GM23338 (cell line): ENCODE results near the gene TPO. TPM values are rescaled to one million over a fixed set of nuclear protein-coding genes. Genes with fewer than 3 reads are reported as not detected.

Experiments used
- ATAC-seq: fragments of 200-7000 bp; cut with Tn5 transposase; 3 replicates; pipeline ENCODE4 v1.9.1; 2020
- DNase-seq: peaks from one replicate; pipeline ENCODE4 v3.0.0-alpha.2; 2015; ENCODE audit warnings: low spot score
- H2AFZ ChIP-seq: fragments of 200-600 bp; sonication (generic); 2 replicates; pipeline ENCODE4 v1.8.0; 2016; ENCODE audit warnings: antibody characterized with exemption, mild to moderate bottlenecking, moderate library complexity
- H3F3A ChIP-seq: fragments of 200-600 bp; sonication (generic); replicated peaks from 2 replicates; pipeline ENCODE4 v1.8.0; 2017; ENCODE audit warnings: antibody characterized with exemption, mixed run types, low read depth
- H3K27ac ChIP-seq: fragments of 200-600 bp; sonication (generic); 2 replicates; pipeline ENCODE4 v1.6.1; 2016; ENCODE audit warnings: low read depth
- H3K27me3 ChIP-seq: fragments of 200-600 bp; sonication (generic); 2 replicates; pipeline ENCODE4 v1.8.0; 2016; ENCODE audit warnings: mild to moderate bottlenecking, mixed run types, moderate library complexity; ENCODE audit not compliant: insufficient read depth
- H3K36me3 ChIP-seq: fragments of 200-600 bp; sonication (generic); 2 replicates; pipeline ENCODE4 v1.8.0; 2016; ENCODE audit warnings: mild to moderate bottlenecking; ENCODE audit not compliant: insufficient read depth
- H3K4me1 ChIP-seq: fragments of 200-600 bp; sonication (generic); 2 replicates; pipeline ENCODE4 v1.8.0; 2016; ENCODE audit warnings: mild to moderate bottlenecking, moderate library complexity; ENCODE audit not compliant: insufficient read depth
- H3K4me2 ChIP-seq: fragments of 200-600 bp; sonication (generic); 2 replicates; pipeline ENCODE4 v1.7.1; 2017; ENCODE audit warnings: mixed run types
- H3K4me3 ChIP-seq: fragments of 200-600 bp; sonication (generic); 2 replicates; pipeline ENCODE4 v1.6.1; 2016; ENCODE audit warnings: mixed run types
- H3K79me2 ChIP-seq: fragments of 200-600 bp; sonication (generic); replicated peaks from 2 replicates; pipeline ENCODE4 v1.8.0; 2017; ENCODE audit warnings: mild to moderate bottlenecking; ENCODE audit not compliant: insufficient read depth
- H3K9me2 ChIP-seq: fragments of 200-600 bp; sonication (generic); 2 replicates; pipeline ENCODE4 v1.8.0; 2017; ENCODE audit not compliant: insufficient read depth
- H4K20me1 ChIP-seq: fragments of 200-600 bp; sonication (generic); replicated peaks from 2 replicates; pipeline ENCODE4 v1.8.0; 2017; ENCODE audit warnings: mild to moderate bottlenecking; ENCODE audit not compliant: insufficient read depth
- H3K27ac Mint-ChIP-seq: 2 replicates; pipeline ENCODE4 v1.8.0; 2020; ENCODE audit warnings: inconsistent platforms, mild to moderate bottlenecking, moderate library complexity, mixed read lengths
- H3K27me3 Mint-ChIP-seq: 3 replicates; pipeline ENCODE4 v1.8.0; 2022; ENCODE audit warnings: low read depth, mild to moderate bottlenecking, moderate library complexity, mixed read lengths, inconsistent platforms; ENCODE audit not compliant: insufficient read depth, poor library complexity
- H3K36me3 Mint-ChIP-seq: 3 replicates; pipeline ENCODE4 v1.8.0; 2021; ENCODE audit warnings: low read depth, mild to moderate bottlenecking, inconsistent platforms, moderate library complexity, mixed read lengths
- H3K4me1 Mint-ChIP-seq: 3 replicates; pipeline ENCODE4 v1.8.0; 2020; ENCODE audit warnings: mild to moderate bottlenecking, inconsistent platforms, mixed read lengths
- H3K4me3 Mint-ChIP-seq: 3 replicates; pipeline ENCODE4 v1.8.0; 2021; ENCODE audit warnings: moderate library complexity, mild to moderate bottlenecking, inconsistent platforms, mixed read lengths
- H3K9me3 Mint-ChIP-seq: 3 replicates; pipeline ENCODE4 v1.8.0; 2020; ENCODE audit warnings: moderate library complexity, mild to moderate bottlenecking, inconsistent platforms, mixed read lengths
- CTCF ChIP-seq, 2 experiments: fragments of 200-600 bp in 1 of 2; sonication (generic) in 1 of 2; conservative IDR thresholded peaks; 2 replicates each; pipeline versions ENCODE4 v1.5.1 to v1.6.1; 2016 to 2017; ENCODE audit warnings: antibody characterized with exemption in 2 of 2, low read depth in 2 of 2, mild to moderate bottlenecking in 2 of 2, moderate library complexity in 1 of 2
- ETS1 ChIP-seq: IDR thresholded peaks from 2 replicates; pipeline ENCODE4 v1.6.1; 2016; ENCODE audit warnings: antibody characterized with exemption
- EZH2 ChIP-seq: fragments of 200-600 bp; sonication (generic); IDR thresholded peaks from one replicate; pipeline ENCODE4 v1.8.0; 2017; ENCODE audit warnings: antibody characterized with exemption, mild to moderate bottlenecking, low read depth; ENCODE audit not compliant: unreplicated experiment
- JUNB ChIP-seq: IDR thresholded peaks from one replicate; pipeline ENCODE4 v1.6.1; 2016; ENCODE audit warnings: antibody characterized with exemption; ENCODE audit not compliant: unreplicated experiment
- NANOG ChIP-seq: IDR thresholded peaks from 2 replicates; pipeline ENCODE4 v1.6.1; 2016; ENCODE audit warnings: antibody characterized with exemption, borderline replicate concordance
- STAT1 ChIP-seq: IDR thresholded peaks from one replicate; pipeline ENCODE4 v1.6.1; 2016; ENCODE audit warnings: antibody characterized with exemption; ENCODE audit not compliant: unreplicated experiment
- ZNF114 ChIP-seq: fragments of 250-450 bp; sonication (Bioruptor Pico); IDR thresholded peaks from 2 replicates; pipeline ENCODE4 v1.5.0; 2020; ENCODE audit warnings: mild to moderate bottlenecking, moderate library complexity
- polyA plus RNA-seq: library from polyadenylated mRNA; unstranded; fragments of >200 nt; fragmentation: Nextera tagmentation; extraction: Ambion mirVana; gene quantifications from 2 replicates; pipeline ENCODE4 v1.2.1, GENCODE V29; 2016
- total RNA-seq: library from RNA; depleted of rRNA; stranded (reverse); fragments of >200 nt; shearing (Covaris generic); gene quantifications from 2 replicates; pipeline ENCODE4 v1.2.3, GENCODE V29; 2014
- TF ChIP-seq, protein P1 (sequence below): IDR thresholded peaks from one replicate; pipeline ENCODE4 v1.6.1; 2018; ENCODE audit warnings: antibody characterized with exemption; ENCODE audit not compliant: unreplicated experiment

Gene TPO
- total and polyA plus RNA-seq, 2 experiments from 2014 or later, result 0.74 TPM; not detected in 1

- peaks cover 13% of the 10 kb centered on the region for H3K36me3 Mint-ChIP-seq
- H3K27me3 Mint-ChIP-seq, result peaks cover 10% of the 10 kb centered on the region
- peak overlapping the region; percentile 52; the same call in 1 of the 2 replicates for H3K27ac Mint-ChIP-seq
- no peaks in the 10 kb centered on the region for H3K9me2 ChIP-seq
- no peak overlapping the region for H3K4me2 ChIP-seq
- H3K36me3 ChIP-seq, result no peaks in the 10 kb centered on the region
- H3K4me3 ChIP-seq, result no peak overlapping the region
- no peak overlapping the region for H2AFZ ChIP-seq
- H3K4me1 Mint-ChIP-seq, result peaks cover 18% of the 10 kb centered on the region; the same call in 2 of the 3 replicates
- H3K4me1 ChIP-seq, result no peaks in the 10 kb centered on the region
- DNase-seq (no peak), ATAC-seq (no peak)
- no peaks in the 10 kb centered on the region for H3F3A ChIP-seq
- no peaks in the 10 kb centered on the region for H3K79me2 ChIP-seq
- no peaks in the 10 kb centered on the region for H3K27me3 ChIP-seq
- H4K20me1 ChIP-seq, result no peaks in the 10 kb centered on the region
- no peak overlapping the region for H3K27ac ChIP-seq
- peaks cover 12% of the 10 kb centered on the region for H3K9me3 Mint-ChIP-seq
- TF ChIP-seq CTCF (conservative IDR thresholded peaks at IDR 0.05; ENCODE audit: low read depth in 2 of 2) (no peak), ETS1 (no peak), JUNB (no peak), NANOG (no peak)
- no peak overlapping the region for H3K4me3 Mint-ChIP-seq
These were observed 150.0 kb downstream of the TPO start for GRCh38 chr2:1563084-1563857.

- Histone ChIP-seq H3K36me3 (no peaks in the 10 kb centered on the region), H4K20me1 (no peaks in the 10 kb centered on the region), H3K79me2 (no peaks in the 10 kb centered on the region), H3F3A (no peaks in the 10 kb centered on the region), H3K27ac (no peak overlapping the region), H3K9me2 (no peaks in the 10 kb centered on the region), H3K4me1 (no peaks in the 10 kb centered on the region), H3K27me3 (no peaks in the 10 kb centered on the region), H2AFZ (no peak overlapping the region), H3K4me2 (no peak overlapping the region), H3K4me3 (no peak overlapping the region)
- Mint-ChIP-seq H3K27ac (no peak overlapping the region), H3K4me3 (no peak overlapping the region), H3K36me3 (peaks cover 15% of the 10 kb centered on the region), H3K9me3 (peaks cover 14% of the 10 kb centered on the region), H3K4me1 (peaks cover 18% of the 10 kb centered on the region; the same call in 2 of the 3 replicates), H3K27me3 (peaks cover 10% of the 10 kb centered on the region)
- DNase-seq (no peak), ATAC-seq (no peak)
- TF ChIP-seq EZH2 (no peak), ETS1 (no peak), CTCF (conservative IDR thresholded peaks at IDR 0.05; ENCODE audit: low read depth in 2 of 2) (no peak), ZNF114 (CRISPR knock-in tag) (no peak), STAT1 (no peak)
- TF ChIP-seq, protein P1, sequence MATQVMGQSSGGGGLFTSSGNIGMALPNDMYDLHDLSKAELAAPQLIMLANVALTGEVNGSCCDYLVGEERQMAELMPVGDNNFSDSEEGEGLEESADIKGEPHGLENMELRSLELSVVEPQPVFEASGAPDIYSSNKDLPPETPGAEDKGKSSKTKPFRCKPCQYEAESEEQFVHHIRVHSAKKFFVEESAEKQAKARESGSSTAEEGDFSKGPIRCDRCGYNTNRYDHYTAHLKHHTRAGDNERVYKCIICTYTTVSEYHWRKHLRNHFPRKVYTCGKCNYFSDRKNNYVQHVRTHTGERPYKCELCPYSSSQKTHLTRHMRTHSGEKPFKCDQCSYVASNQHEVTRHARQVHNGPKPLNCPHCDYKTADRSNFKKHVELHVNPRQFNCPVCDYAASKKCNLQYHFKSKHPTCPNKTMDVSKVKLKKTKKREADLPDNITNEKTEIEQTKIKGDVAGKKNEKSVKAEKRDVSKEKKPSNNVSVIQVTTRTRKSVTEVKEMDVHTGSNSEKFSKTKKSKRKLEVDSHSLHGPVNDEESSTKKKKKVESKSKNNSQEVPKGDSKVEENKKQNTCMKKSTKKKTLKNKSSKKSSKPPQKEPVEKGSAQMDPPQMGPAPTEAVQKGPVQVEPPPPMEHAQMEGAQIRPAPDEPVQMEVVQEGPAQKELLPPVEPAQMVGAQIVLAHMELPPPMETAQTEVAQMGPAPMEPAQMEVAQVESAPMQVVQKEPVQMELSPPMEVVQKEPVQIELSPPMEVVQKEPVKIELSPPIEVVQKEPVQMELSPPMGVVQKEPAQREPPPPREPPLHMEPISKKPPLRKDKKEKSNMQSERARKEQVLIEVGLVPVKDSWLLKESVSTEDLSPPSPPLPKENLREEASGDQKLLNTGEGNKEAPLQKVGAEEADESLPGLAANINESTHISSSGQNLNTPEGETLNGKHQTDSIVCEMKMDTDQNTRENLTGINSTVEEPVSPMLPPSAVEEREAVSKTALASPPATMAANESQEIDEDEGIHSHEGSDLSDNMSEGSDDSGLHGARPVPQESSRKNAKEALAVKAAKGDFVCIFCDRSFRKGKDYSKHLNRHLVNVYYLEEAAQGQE, result no peak
These were observed 151.0 kb downstream of the TPO start for GRCh38 chr2:1563943-1564891.
